ENCODE measurements around the gene EIF3B.
"Not testable (repeated sequence)": the region's sequence is repeated elsewhere in the genome, so short reads cannot be mapped to it uniquely, and the experiment has no call there.

Gene EIF3B

GRCh38 chr7:2381227-2381626, 26.6 kb downstream of the EIF3B start:
- DNase-seq (ENCODE audit: low read depth), result no peak
- no peak overlapping the region for H3K4me3 ChIP-seq (ENCODE audit: control insufficient read depth, low read depth, low read length)
- TF ChIP-seq CTCF (conservative IDR thresholded peaks at IDR 0.05; ENCODE audit: control insufficient read depth, insufficient read depth, low read depth, low read length), result no peak

- no peak overlapping the region for H3K4me3 ChIP-seq (ENCODE audit: control insufficient read depth, low read depth, low read length)
- TF ChIP-seq CTCF (conservative IDR thresholded peaks at IDR 0.05; ENCODE audit: control insufficient read depth, insufficient read depth, low read depth, low read length), result no peak
- DNase-seq (ENCODE audit: low read depth), result no peak
Measured at GRCh38 chr7:2381881-2382509, 27.4 kb downstream of the EIF3B start.

- no peak overlapping the region for H3K4me3 ChIP-seq (ENCODE audit: control insufficient read depth, low read depth, low read length)
- TF ChIP-seq CTCF (conservative IDR thresholded peaks at IDR 0.05; ENCODE audit: control insufficient read depth, insufficient read depth, low read depth, low read length), result no peak
- DNase-seq (ENCODE audit: low read depth), result no peak
Measured at GRCh38 chr7:2383543-2384274, 29.1 kb downstream of the EIF3B start.

GRCh38 chr7:2384354-2385243, 30.0 kb downstream of the EIF3B start:
- no peak for DNase-seq (ENCODE audit: low read depth)
- no peak overlapping the region for H3K4me3 ChIP-seq (ENCODE audit: control insufficient read depth, low read depth, low read length)
- TF ChIP-seq CTCF (conservative IDR thresholded peaks at IDR 0.05; ENCODE audit: control insufficient read depth, insufficient read depth, low read depth, low read length), result no peak

- not testable (repeated sequence) for H3K4me3 ChIP-seq (ENCODE audit: control insufficient read depth, low read depth, low read length)
Measured at GRCh38 chr7:2386122-2386521, 31.5 kb downstream of the EIF3B start.

GRCh38 chr7:2386964-2387669, 32.5 kb downstream of the EIF3B start:
- TF ChIP-seq CTCF (conservative IDR thresholded peaks at IDR 0.05; ENCODE audit: control insufficient read depth, insufficient read depth, low read depth, low read length), result no peak
- H3K4me3 ChIP-seq (ENCODE audit: control insufficient read depth, low read depth, low read length), result no peak overlapping the region
- DNase-seq (ENCODE audit: low read depth), result no peak

More at GRCh38 chr7:2386122-2386521, 31.5 kb downstream of the EIF3B start:
- peak; percentile 51 for DNase-seq (ENCODE audit: low read depth)
